ENCODE results near the gene WRAP73. TPM values are rescaled to one million over a fixed set of nuclear protein-coding genes. Genes with fewer than 3 reads are reported as not detected.

Gene WRAP73
- total and polyA plus RNA-seq, 9 of the 15 experiments (the other 6 are each of a cell fraction or from before 2014, with no cell fraction given): 4.3 to 51.8 (median 30.1) TPM

DNA sequence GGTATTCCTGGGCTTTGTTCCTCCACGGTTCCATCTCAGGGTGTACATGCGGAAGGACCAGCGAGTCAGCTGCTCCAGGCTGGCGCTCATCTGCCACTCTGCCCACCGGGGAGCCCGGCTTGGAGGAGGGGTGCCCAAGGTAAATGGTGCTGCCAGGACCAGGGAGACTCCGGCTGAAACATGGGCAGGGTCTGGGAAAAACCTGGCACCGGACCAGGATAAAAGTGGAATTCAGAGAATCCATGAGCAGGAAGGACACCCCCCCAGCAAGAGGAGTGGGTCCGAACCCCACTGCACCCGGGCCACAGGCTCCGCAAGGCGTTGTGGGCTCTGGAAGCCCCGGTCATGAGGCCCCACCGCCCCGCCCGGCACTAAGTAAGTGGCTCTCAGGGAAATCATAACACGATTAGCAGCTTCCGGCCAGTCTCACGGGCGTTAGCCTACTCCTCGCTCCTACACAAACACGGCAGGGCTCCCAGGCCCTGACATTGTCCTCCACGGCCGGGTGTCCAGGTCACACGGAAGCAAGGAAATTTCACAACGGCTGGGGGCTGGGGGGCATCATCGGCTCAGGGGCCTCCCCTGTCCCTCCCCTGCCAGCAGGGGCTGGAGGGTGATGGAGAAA is 59.7 kb downstream of the WRAP73 start (continued):
- no peak for TF ChIP-seq ZNF592 (IDR thresholded peaks at IDR 0.05)

DNA sequence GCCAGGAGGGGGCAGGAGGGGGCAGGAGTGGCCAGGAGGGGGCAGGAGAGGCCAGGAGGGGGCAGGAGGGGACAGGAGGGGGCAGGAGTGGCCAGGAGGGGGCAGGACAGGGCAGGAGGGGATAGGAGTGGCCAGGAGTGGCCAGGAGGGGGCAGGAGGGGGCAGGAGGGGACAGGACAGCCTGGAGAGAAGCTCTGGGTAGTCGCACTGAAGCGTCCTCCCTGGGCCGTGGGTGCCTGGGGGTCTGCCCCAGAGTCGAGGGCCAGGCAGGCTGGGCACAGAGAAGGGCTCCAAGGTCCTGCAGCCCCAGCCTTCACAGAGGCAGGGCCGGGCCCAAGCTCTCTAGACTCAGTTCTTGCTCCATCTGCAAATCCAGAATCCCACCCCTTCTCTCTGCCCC is 61.5 kb downstream of the WRAP73 start:
- no peak overlapping the region for H3K4me3 ChIP-seq
- DNase-seq (ENCODE audit: extremely low read depth in 1 of 4, low spot score in 3 of 4): no peak
- in situ Hi-C loops (cut with MboI) (no loop called here), intact Hi-C loops (cut with micrococcal nuclease) (loop anchor here (2.0 kb wide), 1 partner anchor 30 kb away; no protein-coding TSS in a partner anchor)
- H4K20me1 ChIP-seq (replicated peaks; ENCODE audit: control insufficient read depth, insufficient read depth, low read length): 0 out of 2 replicates have a peak, but pooled peaks cover 9% of the 10 kb centered on the region
- peaks cover 17 to 38% of the 10 kb centered on the region in 2 experiments; a peak in 4 of 5 replicates for H3K27me3 ChIP-seq (ENCODE audit: control insufficient read depth in 2 of 2, insufficient read depth in 2 of 2, low read length in 2 of 2)
- whole genome bisulfite sequencing (ENCODE audit: insufficient coverage, low coverage, missing lambda C conversion rate): 17% methylated on average over 4 of the region's 5 CpGs
- POLR2A ChIA-PET: no interaction called here
- no peaks in the 10 kb centered on the region for H3K9me1 ChIP-seq (ENCODE audit: control insufficient read depth, insufficient read depth, low read length)
- TF ChIP-seq, protein P1, sequence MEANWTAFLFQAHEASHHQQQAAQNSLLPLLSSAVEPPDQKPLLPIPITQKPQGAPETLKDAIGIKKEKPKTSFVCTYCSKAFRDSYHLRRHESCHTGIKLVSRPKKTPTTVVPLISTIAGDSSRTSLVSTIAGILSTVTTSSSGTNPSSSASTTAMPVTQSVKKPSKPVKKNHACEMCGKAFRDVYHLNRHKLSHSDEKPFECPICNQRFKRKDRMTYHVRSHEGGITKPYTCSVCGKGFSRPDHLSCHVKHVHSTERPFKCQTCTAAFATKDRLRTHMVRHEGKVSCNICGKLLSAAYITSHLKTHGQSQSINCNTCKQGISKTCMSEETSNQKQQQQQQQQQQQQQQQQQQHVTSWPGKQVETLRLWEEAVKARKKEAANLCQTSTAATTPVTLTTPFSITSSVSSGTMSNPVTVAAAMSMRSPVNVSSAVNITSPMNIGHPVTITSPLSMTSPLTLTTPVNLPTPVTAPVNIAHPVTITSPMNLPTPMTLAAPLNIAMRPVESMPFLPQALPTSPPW (CRISPR knock-in tag; IDR thresholded peaks at IDR 0.05): peak; percentile 23; the same call in 1 of the 2 replicates
- TF ChIP-seq CTCF (IDR thresholded peaks at IDR 0.05 in 2 of 3, conservative IDR thresholded peaks at IDR 0.05 in 1 of 3; ENCODE audit: insufficient read depth in 2 of 3, low read depth in 1 of 3, low read length in 3 of 3) (peak in 1 of 3 experiments; percentile 74; a peak in 2 of 6 replicates), LCOR (CRISPR knock-in tag; IDR thresholded peaks at IDR 0.05) (no peak)
- CTCF ChIA-PET (ENCODE audit: low intra/inter-chr PET ratio): no interaction called here
- H3K27ac ChIP-seq (ENCODE audit: extremely low read depth, low read depth, low read length): no peak overlapping the region
- H3K4me1 ChIP-seq (replicated peaks in 1 of 2; ENCODE audit: control insufficient read depth in 2 of 2, insufficient read depth in 2 of 2, low read length in 2 of 2): peaks cover 0 to 23% of the 10 kb centered on the region in 2 experiments; a peak in 2 of 5 replicates
- H3K9ac ChIP-seq (ENCODE audit: insufficient read depth in 1 of 2, low read depth in 2 of 2, low read length in 2 of 2): no peak overlapping the region
- ATAC-seq: peak; percentile 73
- no peak overlapping the region for H3K4me2 ChIP-seq (ENCODE audit: insufficient read depth, low read length)
- BruUV-seq (replicated peaks): no TSS peak
- H3K79me2 ChIP-seq (ENCODE audit: control insufficient read depth, insufficient read depth, low read length): no peaks in the 10 kb centered on the region
- FAIRE-seq: no peak
- H3K9me3 ChIP-seq (replicated peaks; ENCODE audit: control insufficient read depth, insufficient read depth, low read depth, low read length): peaks cover 4% of the 10 kb centered on the region; the same call in 1 of the 2 replicates
- H3K36me3 ChIP-seq (ENCODE audit: control insufficient read depth, insufficient read depth, low read length): no peaks in the 10 kb centered on the region
- no peak overlapping the region for H2AFZ ChIP-seq (ENCODE audit: low read depth, low read length)
